ENCODE results near the gene EBPL. TPM values are rescaled to one million over a fixed set of nuclear protein-coding genes. Genes with fewer than 3 reads are reported as not detected.

EBPL gene
- total and polyA plus RNA-seq, 12 donors, result 45.2 to 302 (median 122) TPM

- WGBS, 4 donors, result 75 to 81% (median 77%) methylated on average over 9 to 12 of the region's 12 CpGs
- Histone ChIP-seq H3K36me3 (replicated peaks in 1 of 2) (no peaks in the 10 kb centered on the region), H3K4me3 (no peak overlapping the region), H3K27me3 (no peaks in the 10 kb centered on the region), H3K9me3 (replicated peaks in 1 of 3) (no peaks in the 10 kb centered on the region), H3K4me1 (replicated peaks in 1 of 2) (no peaks in the 10 kb centered on the region), H3K27ac (peak overlapping the region in 2 of 5 donors; percentile 15 to 44)
- intact Hi-C loops (cut with DNase I), result no loop called here
- TF ChIP-seq, protein P1, sequence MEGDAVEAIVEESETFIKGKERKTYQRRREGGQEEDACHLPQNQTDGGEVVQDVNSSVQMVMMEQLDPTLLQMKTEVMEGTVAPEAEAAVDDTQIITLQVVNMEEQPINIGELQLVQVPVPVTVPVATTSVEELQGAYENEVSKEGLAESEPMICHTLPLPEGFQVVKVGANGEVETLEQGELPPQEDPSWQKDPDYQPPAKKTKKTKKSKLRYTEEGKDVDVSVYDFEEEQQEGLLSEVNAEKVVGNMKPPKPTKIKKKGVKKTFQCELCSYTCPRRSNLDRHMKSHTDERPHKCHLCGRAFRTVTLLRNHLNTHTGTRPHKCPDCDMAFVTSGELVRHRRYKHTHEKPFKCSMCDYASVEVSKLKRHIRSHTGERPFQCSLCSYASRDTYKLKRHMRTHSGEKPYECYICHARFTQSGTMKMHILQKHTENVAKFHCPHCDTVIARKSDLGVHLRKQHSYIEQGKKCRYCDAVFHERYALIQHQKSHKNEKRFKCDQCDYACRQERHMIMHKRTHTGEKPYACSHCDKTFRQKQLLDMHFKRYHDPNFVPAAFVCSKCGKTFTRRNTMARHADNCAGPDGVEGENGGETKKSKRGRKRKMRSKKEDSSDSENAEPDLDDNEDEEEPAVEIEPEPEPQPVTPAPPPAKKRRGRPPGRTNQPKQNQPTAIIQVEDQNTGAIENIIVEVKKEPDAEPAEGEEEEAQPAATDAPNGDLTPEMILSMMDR (IDR thresholded peaks at IDR 0.05), result no peak
- TF ChIP-seq POLR2A (IDR thresholded peaks at IDR 0.05), result no peak
- no peak for DNase-seq
Measured at GRCh38 chr13:49643035-49643646, 48.1 kb downstream of the EBPL start.

GRCh38 chr13:49641801-49642291 is 49.4 kb downstream of the EBPL start:
- TF ChIP-seq POLR2A (IDR thresholded peaks at IDR 0.05), result no peak
- TF ChIP-seq, protein P1 (IDR thresholded peaks at IDR 0.05), result no peak
- no peak overlapping the region for H3K4me3 ChIP-seq

DNA sequence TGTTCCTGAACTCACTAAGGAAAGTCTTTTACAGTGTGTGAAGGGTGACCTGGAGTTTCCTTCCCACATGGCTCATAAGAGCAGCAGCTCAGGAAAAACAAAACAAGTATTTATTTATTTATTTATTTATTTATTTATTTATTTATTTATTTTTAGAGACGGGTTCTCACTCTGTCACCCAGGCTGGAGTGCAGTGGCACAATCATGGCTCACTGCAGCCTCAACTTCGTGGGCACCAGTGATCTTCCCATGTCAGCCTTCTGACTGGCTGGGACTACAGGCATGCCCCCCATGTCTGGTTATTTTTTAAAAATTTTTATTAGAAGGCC is 52.6 kb downstream of the EBPL start:
- DNase-seq, result no peak
- no peak overlapping the region for H3K27ac ChIP-seq
- no peaks in the 10 kb centered on the region for H3K27me3 ChIP-seq
- no peaks in the 10 kb centered on the region for H3K9me3 ChIP-seq (replicated peaks in 1 of 3)
- no peaks in the 10 kb centered on the region for H3K36me3 ChIP-seq (replicated peaks in 1 of 2)
- no peak overlapping the region for H3K4me3 ChIP-seq
- intact Hi-C loops (cut with DNase I), result no loop called here
- H3K4me1 ChIP-seq (replicated peaks in 1 of 2), result no peaks in the 10 kb centered on the region
- no peak for TF ChIP-seq POLR2A (IDR thresholded peaks at IDR 0.05)
- TF ChIP-seq, protein P1 (IDR thresholded peaks at IDR 0.05), result no peak
- 85 to 95% (median 87%) methylated on average over 2 of the region's 2 CpGs for WGBS, 4 donors

More at GRCh38 chr13:49641801-49642291, 49.4 kb downstream of the EBPL start:
- peak in 6 of 7 donors; percentile 50 to 76 (median 60) for DNase-seq
- 68 to 77% (median 71%) methylated on average over 4 of the region's 4 CpGs for WGBS, 4 donors
- no peaks in the 10 kb centered on the region for H3K36me3 ChIP-seq (replicated peaks in 1 of 2)
- no peaks in the 10 kb centered on the region for H3K9me3 ChIP-seq (replicated peaks in 1 of 3)
- H3K27me3 ChIP-seq, result no peaks in the 10 kb centered on the region
- intact Hi-C loops (cut with DNase I), result no loop called here
- peak overlapping the region in 4 of 5 donors; percentile 13 to 61 (median 33) for H3K27ac ChIP-seq
- H3K4me1 ChIP-seq (replicated peaks in 1 of 2), result no peaks in the 10 kb centered on the region

GRCh38 chr13:49638030-49638743 is 53.1 kb downstream of the EBPL start:
- TF ChIP-seq POLR2A (IDR thresholded peaks at IDR 0.05), result no peak
- TF ChIP-seq, protein P1 (IDR thresholded peaks at IDR 0.05), result no peak
- no peak for DNase-seq
- WGBS, 4 donors, result 86 to 96% (median 88%) methylated on average over 4 of the region's 4 CpGs
- Histone ChIP-seq H3K4me1 (replicated peaks in 1 of 2) (no peaks in the 10 kb centered on the region), H3K27ac (no peak overlapping the region), H3K36me3 (replicated peaks in 1 of 2) (no peaks in the 10 kb centered on the region), H3K9me3 (replicated peaks in 1 of 3) (no peaks in the 10 kb centered on the region), H3K27me3 (no peaks in the 10 kb centered on the region), H3K4me3 (no peak overlapping the region)
- intact Hi-C loops (cut with DNase I), result no loop called here
